ENCODE data around the gene IRF7. TPM values are rescaled to one million over a fixed set of nuclear protein-coding genes. Genes with fewer than 3 reads are reported as not detected.

IRF7 gene
- total RNA-seq, 3 donors from 2014 or later: 13.3 to 29.9 (median 27.9) TPM

DNA sequence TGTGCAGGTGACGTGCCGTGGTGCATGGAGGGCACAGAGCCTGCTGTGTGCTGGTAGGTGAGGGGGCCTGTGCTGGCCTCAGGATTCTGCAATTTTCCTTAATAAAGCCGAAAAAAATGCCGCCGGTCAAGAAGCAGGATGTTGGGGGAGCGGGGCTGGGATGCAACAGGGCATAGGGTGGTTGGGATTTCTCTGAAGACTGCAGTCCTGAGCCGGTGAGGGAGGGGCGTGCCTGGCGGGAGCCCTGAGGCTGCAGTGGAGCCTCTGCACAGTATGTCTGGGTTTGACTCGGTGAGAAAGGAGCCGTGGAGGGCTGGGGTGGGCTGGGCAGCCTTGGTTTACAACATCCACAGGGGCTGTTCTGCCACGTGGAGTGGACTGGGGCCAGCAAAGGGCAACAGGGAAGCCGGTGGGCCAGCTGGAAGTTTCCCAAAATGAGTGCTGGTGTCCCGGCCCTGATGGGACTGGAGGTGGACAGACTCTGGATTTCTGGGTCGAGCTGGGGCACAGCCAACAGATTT, 7.7 kb upstream of the IRF7 start:
- peaks cover 0 to 5% of the 10 kb centered on the region in 2 donors for H3K27me3 ChIP-seq
- intact Hi-C loops (cut with DNase I; ENCODE audit: low total_unique reads): no loop called here
- DNase-seq (ENCODE audit: low spot score in 2 of 2): no peak
- TF ChIP-seq POLR2A (IDR thresholded peaks at IDR 0.05) (no peak), POLR2AphosphoS5 (IDR thresholded peaks at IDR 0.05) (no peak)
- TF ChIP-seq, protein P1, sequence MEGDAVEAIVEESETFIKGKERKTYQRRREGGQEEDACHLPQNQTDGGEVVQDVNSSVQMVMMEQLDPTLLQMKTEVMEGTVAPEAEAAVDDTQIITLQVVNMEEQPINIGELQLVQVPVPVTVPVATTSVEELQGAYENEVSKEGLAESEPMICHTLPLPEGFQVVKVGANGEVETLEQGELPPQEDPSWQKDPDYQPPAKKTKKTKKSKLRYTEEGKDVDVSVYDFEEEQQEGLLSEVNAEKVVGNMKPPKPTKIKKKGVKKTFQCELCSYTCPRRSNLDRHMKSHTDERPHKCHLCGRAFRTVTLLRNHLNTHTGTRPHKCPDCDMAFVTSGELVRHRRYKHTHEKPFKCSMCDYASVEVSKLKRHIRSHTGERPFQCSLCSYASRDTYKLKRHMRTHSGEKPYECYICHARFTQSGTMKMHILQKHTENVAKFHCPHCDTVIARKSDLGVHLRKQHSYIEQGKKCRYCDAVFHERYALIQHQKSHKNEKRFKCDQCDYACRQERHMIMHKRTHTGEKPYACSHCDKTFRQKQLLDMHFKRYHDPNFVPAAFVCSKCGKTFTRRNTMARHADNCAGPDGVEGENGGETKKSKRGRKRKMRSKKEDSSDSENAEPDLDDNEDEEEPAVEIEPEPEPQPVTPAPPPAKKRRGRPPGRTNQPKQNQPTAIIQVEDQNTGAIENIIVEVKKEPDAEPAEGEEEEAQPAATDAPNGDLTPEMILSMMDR (IDR thresholded peaks at IDR 0.05): no peak
- H3K27ac ChIP-seq: no peak overlapping the region
- no peaks in the 10 kb centered on the region for H3K4me1 ChIP-seq
- H3K4me3 ChIP-seq: no peak overlapping the region
- peaks cover 0 to 3% of the 10 kb centered on the region in 2 donors for H3K9me3 ChIP-seq
- H3K36me3 ChIP-seq: no peaks in the 10 kb centered on the region

DNA sequence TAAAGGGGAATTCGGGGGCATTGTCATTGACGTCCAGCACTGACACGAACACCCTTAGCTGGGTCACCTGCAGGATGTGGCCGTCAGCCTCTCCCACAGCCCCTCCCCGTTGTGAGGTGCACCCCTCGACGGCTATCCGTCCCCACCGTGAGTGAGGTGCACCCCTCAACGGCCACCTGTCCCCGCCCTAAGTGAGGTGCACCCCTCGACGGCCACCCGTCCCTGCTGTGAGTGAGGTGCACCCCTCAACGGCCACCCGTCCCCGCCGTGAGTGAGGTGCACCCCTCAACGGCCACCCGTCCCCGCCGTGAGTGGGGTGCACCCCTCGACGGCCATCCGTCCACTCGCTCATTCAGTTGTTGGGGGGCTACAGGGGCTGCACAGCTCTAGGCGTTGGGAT, 6.1 kb upstream of the IRF7 start:
- Histone ChIP-seq H3K9me3 (no peaks in the 10 kb centered on the region), H3K27me3 (peaks cover 0 to 5% of the 10 kb centered on the region in 2 donors), H3K27ac (no peak overlapping the region), H3K36me3 (no peaks in the 10 kb centered on the region), H3K4me3 (no peak overlapping the region), H3K4me1 (no peaks in the 10 kb centered on the region)
- DNase-seq (ENCODE audit: low spot score in 2 of 2): no peak
- TF ChIP-seq POLR2A (IDR thresholded peaks at IDR 0.05): no peak
- no peak for TF ChIP-seq POLR2AphosphoS5 (IDR thresholded peaks at IDR 0.05)
- TF ChIP-seq, protein P1 (IDR thresholded peaks at IDR 0.05): no peak
- intact Hi-C loops (cut with DNase I; ENCODE audit: low total_unique reads): no loop called here

DNA sequence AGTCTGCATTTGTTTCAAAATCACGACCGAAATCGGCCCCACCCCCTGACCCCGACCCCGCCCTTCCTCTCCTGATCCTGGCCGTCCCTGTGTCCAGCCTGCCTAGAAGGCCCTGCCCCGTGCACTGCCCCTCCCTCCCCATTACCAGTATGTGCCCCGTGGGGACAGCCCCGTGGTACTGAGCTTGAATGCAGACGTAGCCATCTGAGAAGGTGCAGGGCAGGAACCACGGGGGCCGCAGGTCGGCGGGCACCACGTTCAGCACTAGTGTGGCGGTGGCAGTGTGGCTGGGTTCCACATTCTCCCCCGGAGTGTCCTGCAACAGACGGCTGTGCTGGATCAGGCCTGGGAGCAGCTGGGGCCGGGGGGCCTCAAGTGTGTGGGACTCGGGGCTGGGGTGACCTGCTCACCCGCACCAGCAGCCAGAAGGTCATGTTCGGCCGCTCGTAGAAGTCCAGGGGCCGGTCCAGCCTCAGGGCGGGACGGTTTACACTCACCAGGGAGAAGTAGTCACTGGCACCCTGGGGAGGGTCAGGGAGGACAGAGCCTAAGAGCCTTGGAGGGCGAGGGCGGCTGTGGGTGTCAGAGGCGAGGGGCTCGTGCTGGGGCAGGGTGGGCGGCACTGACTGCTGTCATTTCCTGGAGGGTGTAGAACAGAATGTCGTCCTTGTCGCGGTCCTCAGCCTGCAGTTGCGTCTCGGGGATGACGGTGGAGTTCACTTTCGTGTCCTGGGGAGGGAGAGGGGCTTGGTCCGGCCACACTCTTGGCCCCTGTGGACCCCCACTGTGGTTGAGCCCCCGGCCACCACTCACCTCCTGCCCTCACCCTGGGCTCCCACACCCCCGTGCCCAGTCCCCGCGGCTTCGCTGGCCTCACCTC, 5.4 kb upstream of the IRF7 start:
- H3K36me3 ChIP-seq: no peaks in the 10 kb centered on the region
- TF ChIP-seq POLR2A (IDR thresholded peaks at IDR 0.05) (no peak), POLR2AphosphoS5 (IDR thresholded peaks at IDR 0.05) (no peak)
- TF ChIP-seq, protein P1 (IDR thresholded peaks at IDR 0.05): no peak
- intact Hi-C loops (cut with DNase I; ENCODE audit: low total_unique reads): no loop called here

DNA sequence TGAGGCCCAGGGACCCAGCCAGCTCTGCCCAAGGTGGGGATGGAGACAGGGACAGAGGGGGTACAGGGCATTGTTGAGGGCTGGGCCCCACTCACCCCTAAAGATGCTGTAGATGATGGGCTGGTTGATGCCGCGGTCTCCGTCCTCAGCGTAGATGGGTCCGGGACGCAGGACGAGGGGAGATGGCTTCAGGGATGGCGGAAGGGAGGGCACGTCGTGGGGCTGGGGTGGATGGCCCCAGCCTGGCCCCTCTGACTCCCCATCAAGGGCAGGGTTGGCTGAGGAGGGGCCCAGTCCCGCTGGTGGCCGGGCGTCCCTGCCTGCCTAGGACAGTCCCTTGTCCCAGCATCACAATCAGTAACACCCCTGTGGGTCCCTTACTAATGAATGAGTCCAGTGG, 4.5 kb upstream of the IRF7 start:
- Histone ChIP-seq H3K4me3 (no peak overlapping the region), H3K4me1 (peaks cover 0 to under 1% of the 10 kb centered on the region in 2 donors), H3K27ac (no peak overlapping the region), H3K27me3 (no peaks in the 10 kb centered on the region), H3K36me3 (no peaks in the 10 kb centered on the region), H3K9me3 (no peaks in the 10 kb centered on the region)
- no peak for DNase-seq (ENCODE audit: low spot score in 2 of 2)
- intact Hi-C loops (cut with DNase I; ENCODE audit: low total_unique reads): no loop called here
- TF ChIP-seq POLR2AphosphoS5 (IDR thresholded peaks at IDR 0.05) (no peak), POLR2A (IDR thresholded peaks at IDR 0.05) (no peak)
- TF ChIP-seq, protein P1 (IDR thresholded peaks at IDR 0.05): no peak

More for the DNA sequence above, 5.4 kb upstream of the IRF7 start:
- Histone ChIP-seq H3K27me3 (peaks cover 0 to 2% of the 10 kb centered on the region in 2 donors), H3K27ac (no peak overlapping the region), H3K4me1 (no peaks in the 10 kb centered on the region), H3K9me3 (no peaks in the 10 kb centered on the region), H3K4me3 (no peak overlapping the region)
- DNase-seq (ENCODE audit: low spot score in 2 of 2): no peak

DNA sequence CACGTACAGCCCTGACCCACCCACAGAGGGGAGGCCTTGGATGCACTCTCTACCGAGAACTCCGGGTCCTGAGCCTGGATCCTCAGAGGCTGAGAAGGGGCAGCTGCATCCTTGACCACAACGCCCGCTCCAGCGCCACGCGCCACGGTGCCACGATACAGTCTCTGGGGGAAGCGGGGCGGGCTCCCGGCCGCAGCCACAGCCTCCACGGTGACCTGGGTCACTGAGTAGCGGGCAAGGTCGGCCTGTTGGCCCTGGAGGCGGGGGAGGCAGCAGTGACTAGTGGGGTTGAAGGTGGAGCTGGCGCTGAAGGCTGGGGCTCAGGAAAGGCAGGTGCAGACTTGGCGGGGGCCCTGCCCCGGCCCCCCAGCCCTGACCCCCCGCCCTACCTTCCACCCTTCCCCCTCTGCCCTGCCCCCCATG, 3.9 kb upstream of the IRF7 start:
- Histone ChIP-seq H3K9me3 (no peaks in the 10 kb centered on the region), H3K27me3 (no peaks in the 10 kb centered on the region), H3K27ac (no peak overlapping the region), H3K4me3 (no peak overlapping the region), H3K36me3 (no peaks in the 10 kb centered on the region), H3K4me1 (peaks cover 1 to 6% of the 10 kb centered on the region in 2 donors)
- no peak for DNase-seq (ENCODE audit: low spot score in 2 of 2)
- TF ChIP-seq, protein P1 (IDR thresholded peaks at IDR 0.05): no peak
- TF ChIP-seq POLR2AphosphoS5 (IDR thresholded peaks at IDR 0.05) (no peak), POLR2A (IDR thresholded peaks at IDR 0.05) (no peak)
- intact Hi-C loops (cut with DNase I; ENCODE audit: low total_unique reads): no loop called here

All from breast epithelium (tissue), 4 donors.